Measurements from ENCODE around the gene XRCC4.

Gene XRCC4

GRCh38 chr5:83156001-83156400 lies 78.7 kb downstream of the XRCC4 start:
- Mint-ChIP-seq H3K27me3 (no peaks in the 10 kb centered on the region), H3K9me3 (no peaks in the 10 kb centered on the region), H3K27ac (no peak overlapping the region), H3K4me1 (no peaks in the 10 kb centered on the region), H3K4me3 (no peak overlapping the region), H3K36me3 (no peaks in the 10 kb centered on the region)
- no peak for DNase-seq
- ATAC-seq (replicated peaks): no peak

- no peak overlapping the region for H3K27ac Mint-ChIP-seq
- H3K4me1 Mint-ChIP-seq: no peaks in the 10 kb centered on the region
- H3K4me3 Mint-ChIP-seq: no peak overlapping the region
- no peak for DNase-seq
- ATAC-seq (replicated peaks): no peak
- H3K9me3 Mint-ChIP-seq: no peaks in the 10 kb centered on the region
- H3K27me3 Mint-ChIP-seq: no peaks in the 10 kb centered on the region
- H3K36me3 Mint-ChIP-seq: no peaks in the 10 kb centered on the region
Measured at GRCh38 chr5:83157163-83157562, 79.8 kb downstream of the XRCC4 start.

GRCh38 chr5:83162601-83163000 lies 85.3 kb downstream of the XRCC4 start:
- Mint-ChIP-seq H3K27me3 (no peaks in the 10 kb centered on the region), H3K27ac (no peak overlapping the region), H3K4me1 (no peaks in the 10 kb centered on the region), H3K9me3 (peaks cover 0 to 3% of the 10 kb centered on the region in 2 donors), H3K36me3 (peaks cover 3 to 8% of the 10 kb centered on the region in 2 donors), H3K4me3 (no peak overlapping the region)
- ATAC-seq (replicated peaks) (no peak), DNase-seq (no peak)

- H3K36me3 Mint-ChIP-seq: peaks cover 3 to 8% of the 10 kb centered on the region in 2 donors
- H3K4me1 Mint-ChIP-seq: no peaks in the 10 kb centered on the region
- peaks cover 0 to 3% of the 10 kb centered on the region in 2 donors for H3K9me3 Mint-ChIP-seq
- H3K4me3 Mint-ChIP-seq: no peak overlapping the region
- H3K27me3 Mint-ChIP-seq: no peaks in the 10 kb centered on the region
- DNase-seq: no peak
- H3K27ac Mint-ChIP-seq: no peak overlapping the region
- no peak for ATAC-seq (replicated peaks)
Measured at GRCh38 chr5:83167538-83167937, 90.2 kb downstream of the XRCC4 start.

GRCh38 chr5:83169571-83170337 lies 92.4 kb downstream of the XRCC4 start:
- Mint-ChIP-seq H3K4me3 (no peak overlapping the region), H3K27ac (no peak overlapping the region), H3K4me1 (no peaks in the 10 kb centered on the region), H3K9me3 (peaks cover 0 to 3% of the 10 kb centered on the region in 2 donors), H3K27me3 (no peaks in the 10 kb centered on the region), H3K36me3 (peaks cover 3 to 8% of the 10 kb centered on the region in 2 donors)
- ATAC-seq (replicated peaks): no peak
- no peak for DNase-seq

GRCh38 chr5:83172011-83172410 lies 94.7 kb downstream of the XRCC4 start:
- DNase-seq: no peak
- no peak for ATAC-seq (replicated peaks)
- Mint-ChIP-seq H3K27ac (no peak overlapping the region), H3K4me1 (no peaks in the 10 kb centered on the region), H3K4me3 (no peak overlapping the region), H3K9me3 (peaks cover 0 to 3% of the 10 kb centered on the region in 2 donors), H3K27me3 (no peaks in the 10 kb centered on the region), H3K36me3 (peaks cover 3 to 6% of the 10 kb centered on the region in 2 donors)

- H3K4me1 Mint-ChIP-seq: no peaks in the 10 kb centered on the region
- H3K36me3 Mint-ChIP-seq: no peaks in the 10 kb centered on the region
- H3K9me3 Mint-ChIP-seq: no peaks in the 10 kb centered on the region
- H3K4me3 Mint-ChIP-seq: no peak overlapping the region
- no peak for DNase-seq
- peak overlapping the region; percentile 14 for H3K27ac Mint-ChIP-seq
- ATAC-seq (replicated peaks): no peak
- H3K27me3 Mint-ChIP-seq: no peaks in the 10 kb centered on the region
Measured at GRCh38 chr5:83172655-83173054, 95.3 kb downstream of the XRCC4 start.

GRCh38 chr5:83173826-83174225 lies 96.5 kb downstream of the XRCC4 start:
- Mint-ChIP-seq H3K9me3 (no peaks in the 10 kb centered on the region), H3K27ac (no peak overlapping the region), H3K27me3 (no peaks in the 10 kb centered on the region), H3K4me3 (no peak overlapping the region), H3K36me3 (no peaks in the 10 kb centered on the region), H3K4me1 (no peaks in the 10 kb centered on the region)
- DNase-seq: no peak
- no peak for ATAC-seq (replicated peaks)

GRCh38 chr5:83177803-83178202 lies 100.5 kb downstream of the XRCC4 start:
- Mint-ChIP-seq H3K4me1 (peaks cover 0 to 5% of the 10 kb centered on the region in 2 donors), H3K4me3 (no peak overlapping the region), H3K27me3 (no peaks in the 10 kb centered on the region), H3K9me3 (no peaks in the 10 kb centered on the region), H3K27ac (no peak overlapping the region), H3K36me3 (peaks cover 0 to 5% of the 10 kb centered on the region in 2 donors)
- ATAC-seq (replicated peaks): no peak
- DNase-seq: no peak

GRCh38 chr5:83179966-83180365 lies 102.6 kb downstream of the XRCC4 start:
- peaks cover 2 to 5% of the 10 kb centered on the region in 2 donors for H3K36me3 Mint-ChIP-seq
- H3K9me3 Mint-ChIP-seq: no peaks in the 10 kb centered on the region
- H3K27me3 Mint-ChIP-seq: no peaks in the 10 kb centered on the region
- H3K4me1 Mint-ChIP-seq: peaks cover 0 to 5% of the 10 kb centered on the region in 2 donors
- no peak overlapping the region for H3K4me3 Mint-ChIP-seq
- ATAC-seq (replicated peaks) (no peak), DNase-seq (no peak)
- H3K27ac Mint-ChIP-seq: no peak overlapping the region

- Mint-ChIP-seq H3K27ac (no peak overlapping the region), H3K4me1 (peaks cover 0 to 5% of the 10 kb centered on the region in 2 donors), H3K27me3 (no peaks in the 10 kb centered on the region), H3K4me3 (no peak overlapping the region), H3K9me3 (peaks cover 0 to 2% of the 10 kb centered on the region in 2 donors), H3K36me3 (peaks cover 5% of the 10 kb centered on the region in 2 donors)
- DNase-seq: no peak
- no peak for ATAC-seq (replicated peaks)
Measured at GRCh38 chr5:83184534-83184933, 107.2 kb downstream of the XRCC4 start.

GRCh38 chr5:83192947-83193346 lies 115.6 kb downstream of the XRCC4 start:
- Mint-ChIP-seq H3K9me3 (no peaks in the 10 kb centered on the region), H3K36me3 (peaks cover 2% of the 10 kb centered on the region in 2 donors), H3K4me3 (no peak overlapping the region), H3K27me3 (no peaks in the 10 kb centered on the region), H3K27ac (no peak overlapping the region), H3K4me1 (no peaks in the 10 kb centered on the region)
- DNase-seq (no peak), ATAC-seq (replicated peaks) (no peak)

GRCh38 chr5:83197326-83197967 lies 120.1 kb downstream of the XRCC4 start:
- ATAC-seq (replicated peaks) (no peak), DNase-seq (no peak)
- no peaks in the 10 kb centered on the region for H3K27me3 Mint-ChIP-seq
- no peaks in the 10 kb centered on the region for H3K4me1 Mint-ChIP-seq
- H3K9me3 Mint-ChIP-seq: no peaks in the 10 kb centered on the region
- H3K36me3 Mint-ChIP-seq: peaks cover 8 to 10% of the 10 kb centered on the region in 2 donors
- no peak overlapping the region for H3K27ac Mint-ChIP-seq
- H3K4me3 Mint-ChIP-seq: no peak overlapping the region

GRCh38 chr5:83199126-83199525 lies 121.8 kb downstream of the XRCC4 start:
- Mint-ChIP-seq H3K36me3 (peaks cover 8 to 10% of the 10 kb centered on the region in 2 donors), H3K4me1 (no peaks in the 10 kb centered on the region), H3K9me3 (no peaks in the 10 kb centered on the region), H3K27ac (no peak overlapping the region), H3K27me3 (no peaks in the 10 kb centered on the region), H3K4me3 (no peak overlapping the region)
- DNase-seq (no peak), ATAC-seq (replicated peaks) (no peak)

- Mint-ChIP-seq H3K36me3 (peaks cover 11 to 21% of the 10 kb centered on the region in 2 donors), H3K9me3 (no peaks in the 10 kb centered on the region), H3K4me1 (no peaks in the 10 kb centered on the region), H3K4me3 (no peak overlapping the region), H3K27ac (no peak overlapping the region), H3K27me3 (no peaks in the 10 kb centered on the region)
- DNase-seq (no peak), ATAC-seq (replicated peaks) (no peak)
Measured at GRCh38 chr5:83204651-83205050, 127.3 kb downstream of the XRCC4 start.

Measured in stimulated activated naive B cell treated with anti-CD40 and anti-IgM and Interleukin-4, amounts not matched to agents 10 μg/mL and 1 μg/mL and 100 μg/mL, for 72 hours (primary cell).